ENCODE results near the gene PFDN1.

Gene PFDN1

DNA sequence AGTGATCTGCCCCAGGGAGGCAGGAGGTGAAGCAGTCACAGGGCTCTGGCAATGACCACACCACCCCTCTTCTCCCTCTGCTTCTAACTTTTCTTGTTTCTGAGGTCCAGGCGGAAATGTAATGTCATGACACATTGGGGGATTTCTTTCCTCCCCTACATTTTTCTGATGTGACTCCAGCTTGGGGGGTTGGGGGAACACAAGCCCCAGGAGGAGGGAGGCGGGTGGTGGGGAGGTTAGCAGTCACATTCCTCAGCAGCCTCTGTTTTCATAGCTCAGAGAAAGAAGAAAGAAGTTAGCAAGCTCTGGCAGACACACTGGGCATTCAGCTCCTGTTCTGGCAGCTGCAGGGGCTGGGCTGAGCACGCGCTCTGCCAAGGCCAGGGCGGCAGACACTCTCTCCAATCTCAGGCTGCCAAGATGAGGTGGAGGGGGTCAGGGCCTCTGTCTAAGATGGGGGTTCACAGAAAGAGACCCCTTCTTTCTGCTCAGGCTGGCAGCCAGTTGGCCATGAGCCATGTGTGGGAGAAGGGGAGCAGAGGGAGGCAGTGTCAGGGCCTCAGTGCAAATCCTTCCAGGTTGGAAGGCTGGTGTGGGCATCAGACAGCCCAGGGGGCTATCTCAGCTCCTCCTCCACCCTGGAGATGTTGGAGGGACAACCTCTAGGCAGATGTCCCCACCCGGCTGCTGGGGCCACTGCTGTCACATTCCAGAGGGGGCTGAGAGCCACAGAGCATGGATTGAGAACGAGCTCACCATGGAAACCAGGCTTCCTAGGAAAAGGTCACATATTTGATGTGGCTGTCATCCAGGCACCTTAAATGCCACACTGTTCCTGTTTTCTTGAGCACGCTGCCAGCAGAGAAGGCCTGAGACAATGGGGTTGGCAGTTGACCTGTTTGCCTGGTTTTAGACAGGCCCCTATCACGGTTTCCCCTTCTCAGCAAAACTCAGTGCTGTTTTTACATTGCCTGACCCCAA is 20.1 kb upstream of the PFDN1 start:
- peak; percentile 92 for ATAC-seq
- TF ChIP-seq, protein P1, sequence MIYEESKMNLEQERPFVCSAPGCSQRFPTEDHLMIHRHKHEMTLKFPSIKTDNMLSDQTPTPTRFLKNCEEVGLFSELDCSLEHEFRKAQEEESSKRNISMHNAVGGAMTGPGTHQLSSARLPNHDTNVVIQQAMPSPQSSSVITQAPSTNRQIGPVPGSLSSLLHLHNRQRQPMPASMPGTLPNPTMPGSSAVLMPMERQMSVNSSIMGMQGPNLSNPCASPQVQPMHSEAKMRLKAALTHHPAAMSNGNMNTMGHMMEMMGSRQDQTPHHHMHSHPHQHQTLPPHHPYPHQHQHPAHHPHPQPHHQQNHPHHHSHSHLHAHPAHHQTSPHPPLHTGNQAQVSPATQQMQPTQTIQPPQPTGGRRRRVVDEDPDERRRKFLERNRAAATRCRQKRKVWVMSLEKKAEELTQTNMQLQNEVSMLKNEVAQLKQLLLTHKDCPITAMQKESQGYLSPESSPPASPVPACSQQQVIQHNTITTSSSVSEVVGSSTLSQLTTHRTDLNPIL (CRISPR knock-in tag; IDR thresholded peaks at IDR 0.05; ENCODE audit: low read depth), result no peak
- TF ChIP-seq BACH2 (CRISPR knock-in tag; IDR thresholded peaks at IDR 0.05; ENCODE audit: borderline replicate concordance) (no peak), ZFP3 (CRISPR knock-in tag; IDR thresholded peaks at IDR 0.05) (0 out of 2 replicates have a peak, but pooled peaks have one; percentile 11), ZNF70 (CRISPR knock-in tag; IDR thresholded peaks at IDR 0.05) (no peak), RARB (CRISPR knock-in tag; IDR thresholded peaks at IDR 0.05) (no peak), TCF4 (CRISPR knock-in tag; IDR thresholded peaks at IDR 0.05; ENCODE audit: borderline replicate concordance) (no peak), ZNF8 (CRISPR knock-in tag; IDR thresholded peaks at IDR 0.05) (no peak), CSDC2 (CRISPR knock-in tag; IDR thresholded peaks at IDR 0.05) (no peak), ISL1 (CRISPR knock-in tag; IDR thresholded peaks at IDR 0.05) (no peak)
- TF ChIP-seq, protein P2, sequence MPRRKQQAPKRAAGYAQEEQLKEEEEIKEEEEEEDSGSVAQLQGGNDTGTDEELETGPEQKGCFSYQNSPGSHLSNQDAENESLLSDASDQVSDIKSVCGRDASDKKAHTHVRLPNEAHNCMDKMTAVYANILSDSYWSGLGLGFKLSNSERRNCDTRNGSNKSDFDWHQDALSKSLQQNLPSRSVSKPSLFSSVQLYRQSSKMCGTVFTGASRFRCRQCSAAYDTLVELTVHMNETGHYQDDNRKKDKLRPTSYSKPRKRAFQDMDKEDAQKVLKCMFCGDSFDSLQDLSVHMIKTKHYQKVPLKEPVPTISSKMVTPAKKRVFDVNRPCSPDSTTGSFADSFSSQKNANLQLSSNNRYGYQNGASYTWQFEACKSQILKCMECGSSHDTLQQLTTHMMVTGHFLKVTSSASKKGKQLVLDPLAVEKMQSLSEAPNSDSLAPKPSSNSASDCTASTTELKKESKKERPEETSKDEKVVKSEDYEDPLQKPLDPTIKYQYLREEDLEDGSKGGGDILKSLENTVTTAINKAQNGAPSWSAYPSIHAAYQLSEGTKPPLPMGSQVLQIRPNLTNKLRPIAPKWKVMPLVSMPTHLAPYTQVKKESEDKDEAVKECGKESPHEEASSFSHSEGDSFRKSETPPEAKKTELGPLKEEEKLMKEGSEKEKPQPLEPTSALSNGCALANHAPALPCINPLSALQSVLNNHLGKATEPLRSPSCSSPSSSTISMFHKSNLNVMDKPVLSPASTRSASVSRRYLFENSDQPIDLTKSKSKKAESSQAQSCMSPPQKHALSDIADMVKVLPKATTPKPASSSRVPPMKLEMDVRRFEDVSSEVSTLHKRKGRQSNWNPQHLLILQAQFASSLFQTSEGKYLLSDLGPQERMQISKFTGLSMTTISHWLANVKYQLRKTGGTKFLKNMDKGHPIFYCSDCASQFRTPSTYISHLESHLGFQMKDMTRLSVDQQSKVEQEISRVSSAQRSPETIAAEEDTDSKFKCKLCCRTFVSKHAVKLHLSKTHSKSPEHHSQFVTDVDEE (CRISPR knock-in tag; IDR thresholded peaks at IDR 0.05), result no peak
- TF ChIP-seq, protein P3, sequence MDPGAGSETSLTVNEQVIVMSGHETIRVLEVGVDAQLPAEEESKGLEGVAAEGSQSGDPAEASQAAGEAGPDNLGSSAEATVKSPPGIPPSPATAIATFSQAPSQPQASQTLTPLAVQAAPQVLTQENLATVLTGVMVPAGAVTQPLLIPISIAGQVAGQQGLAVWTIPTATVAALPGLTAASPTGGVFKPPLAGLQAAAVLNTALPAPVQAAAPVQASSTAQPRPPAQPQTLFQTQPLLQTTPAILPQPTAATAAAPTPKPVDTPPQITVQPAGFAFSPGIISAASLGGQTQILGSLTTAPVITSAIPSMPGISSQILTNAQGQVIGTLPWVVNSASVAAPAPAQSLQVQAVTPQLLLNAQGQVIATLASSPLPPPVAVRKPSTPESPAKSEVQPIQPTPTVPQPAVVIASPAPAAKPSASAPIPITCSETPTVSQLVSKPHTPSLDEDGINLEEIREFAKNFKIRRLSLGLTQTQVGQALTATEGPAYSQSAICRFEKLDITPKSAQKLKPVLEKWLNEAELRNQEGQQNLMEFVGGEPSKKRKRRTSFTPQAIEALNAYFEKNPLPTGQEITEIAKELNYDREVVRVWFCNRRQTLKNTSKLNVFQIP (CRISPR knock-in tag; IDR thresholded peaks at IDR 0.05; ENCODE audit: borderline replicate concordance, low read depth), result no peak
- TF ChIP-seq, protein P4, sequence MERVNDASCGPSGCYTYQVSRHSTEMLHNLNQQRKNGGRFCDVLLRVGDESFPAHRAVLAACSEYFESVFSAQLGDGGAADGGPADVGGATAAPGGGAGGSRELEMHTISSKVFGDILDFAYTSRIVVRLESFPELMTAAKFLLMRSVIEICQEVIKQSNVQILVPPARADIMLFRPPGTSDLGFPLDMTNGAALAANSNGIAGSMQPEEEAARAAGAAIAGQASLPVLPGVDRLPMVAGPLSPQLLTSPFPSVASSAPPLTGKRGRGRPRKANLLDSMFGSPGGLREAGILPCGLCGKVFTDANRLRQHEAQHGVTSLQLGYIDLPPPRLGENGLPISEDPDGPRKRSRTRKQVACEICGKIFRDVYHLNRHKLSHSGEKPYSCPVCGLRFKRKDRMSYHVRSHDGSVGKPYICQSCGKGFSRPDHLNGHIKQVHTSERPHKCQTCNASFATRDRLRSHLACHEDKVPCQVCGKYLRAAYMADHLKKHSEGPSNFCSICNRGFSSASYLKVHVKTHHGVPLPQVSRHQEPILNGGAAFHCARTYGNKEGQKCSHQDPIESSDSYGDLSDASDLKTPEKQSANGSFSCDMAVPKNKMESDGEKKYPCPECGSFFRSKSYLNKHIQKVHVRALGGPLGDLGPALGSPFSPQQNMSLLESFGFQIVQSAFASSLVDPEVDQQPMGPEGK (CRISPR knock-in tag; IDR thresholded peaks at IDR 0.05; ENCODE audit: borderline replicate concordance), result 0 out of 2 replicates have a peak, but pooled peaks have one; percentile 28

DNA sequence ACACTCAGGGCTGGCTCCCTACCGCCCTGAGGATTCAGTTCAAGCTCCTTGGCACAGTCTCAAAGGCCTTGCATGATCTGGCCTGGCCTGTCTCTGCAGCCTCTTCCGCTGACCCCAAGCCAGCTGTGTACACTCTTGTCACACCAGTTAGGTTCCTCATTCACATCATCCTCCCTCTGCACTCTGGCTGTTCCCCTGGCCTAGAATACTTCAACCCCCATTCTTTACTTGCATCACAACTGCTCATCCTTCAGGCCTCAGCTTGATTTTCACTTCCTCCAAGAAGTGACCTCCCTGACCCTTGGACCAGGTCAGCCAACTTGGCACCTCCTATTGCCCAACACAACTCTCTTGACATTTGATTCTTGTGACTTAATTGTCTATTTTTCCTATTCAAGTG is 18.9 kb upstream of the PFDN1 start:
- ATAC-seq, result no peak
- TF ChIP-seq ISL1 (CRISPR knock-in tag; IDR thresholded peaks at IDR 0.05), result no peak
- TF ChIP-seq GLIS3 (CRISPR knock-in tag; IDR thresholded peaks at IDR 0.05), result no peak
- no peak for TF ChIP-seq CSDC2 (CRISPR knock-in tag; IDR thresholded peaks at IDR 0.05)
- TF ChIP-seq ZNF565 (CRISPR knock-in tag; conservative IDR thresholded peaks at IDR 0.05; ENCODE audit: low read depth), result no peak
- no peak for TF ChIP-seq ZC3H10 (CRISPR knock-in tag; IDR thresholded peaks at IDR 0.05)
- TF ChIP-seq SNAI2 (CRISPR knock-in tag; IDR thresholded peaks at IDR 0.05), result no peak
- TF ChIP-seq BACH2 (CRISPR knock-in tag; IDR thresholded peaks at IDR 0.05; ENCODE audit: borderline replicate concordance), result no peak
- no peak for TF ChIP-seq ZNF8 (CRISPR knock-in tag; IDR thresholded peaks at IDR 0.05)

DNA sequence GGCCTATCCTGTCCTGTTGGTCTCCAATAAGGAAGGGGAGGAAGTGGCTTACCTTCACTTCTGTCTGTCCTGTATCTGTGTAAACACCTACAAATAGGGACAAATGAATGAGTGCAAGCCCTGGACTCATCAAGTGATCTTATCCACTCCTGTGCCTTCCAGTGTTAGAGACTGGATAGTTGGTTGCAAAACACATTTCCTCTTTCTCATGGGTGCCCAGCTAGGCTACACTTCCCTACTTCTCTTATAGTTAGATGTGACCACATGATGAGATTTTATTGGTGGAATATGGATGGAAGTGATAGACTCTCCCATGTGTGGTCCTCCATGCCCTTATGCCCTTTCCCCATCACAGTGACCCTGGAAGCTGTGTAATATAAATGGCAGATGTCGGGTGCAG is 16.9 kb upstream of the PFDN1 start:
- TF ChIP-seq TCF4 (CRISPR knock-in tag; IDR thresholded peaks at IDR 0.05; ENCODE audit: borderline replicate concordance), result no peak
- TF ChIP-seq CSDC2 (CRISPR knock-in tag; IDR thresholded peaks at IDR 0.05), result no peak
- no peak for TF ChIP-seq ZC3H10 (CRISPR knock-in tag; IDR thresholded peaks at IDR 0.05)
- no peak for TF ChIP-seq TOX (CRISPR knock-in tag; IDR thresholded peaks at IDR 0.05; ENCODE audit: borderline replicate concordance)
- TF ChIP-seq, protein P1 (CRISPR knock-in tag; IDR thresholded peaks at IDR 0.05; ENCODE audit: low read depth), result no peak
- no peak for TF ChIP-seq PPARA (CRISPR knock-in tag; IDR thresholded peaks at IDR 0.05; ENCODE audit: borderline replicate concordance)
- no peak for TF ChIP-seq ZFP30 (CRISPR knock-in tag; IDR thresholded peaks at IDR 0.05)
- TF ChIP-seq GLIS3 (CRISPR knock-in tag; IDR thresholded peaks at IDR 0.05), result no peak
- no peak for TF ChIP-seq ZFP3 (CRISPR knock-in tag; IDR thresholded peaks at IDR 0.05)
- TF ChIP-seq ARNTL (CRISPR knock-in tag; IDR thresholded peaks at IDR 0.05; ENCODE audit: borderline replicate concordance, low read depth), result no peak
- no peak for TF ChIP-seq ZNF565 (CRISPR knock-in tag; conservative IDR thresholded peaks at IDR 0.05; ENCODE audit: low read depth)
- TF ChIP-seq, protein P2 (CRISPR knock-in tag; IDR thresholded peaks at IDR 0.05), result no peak
- no peak for TF ChIP-seq OSR1 (CRISPR knock-in tag; IDR thresholded peaks at IDR 0.05)
- no peak for TF ChIP-seq ZNF8 (CRISPR knock-in tag; IDR thresholded peaks at IDR 0.05)
- TF ChIP-seq ISL1 (CRISPR knock-in tag; IDR thresholded peaks at IDR 0.05), result no peak
- no peak for TF ChIP-seq ZNF70 (CRISPR knock-in tag; IDR thresholded peaks at IDR 0.05)
- no peak for TF ChIP-seq ESRRG (CRISPR knock-in tag; IDR thresholded peaks at IDR 0.05)
- no peak for ATAC-seq

Data from SK-N-SH treated with all-trans-retinoic acid at 6 μM for 48 hours (cell line).